D721Med (cell line): ENCODE data around the gene TMCC1.

ENCODE experiments used
- DNase-seq: peaks from one replicate; pipeline ENCODE4 v3.0.0; 2011; ENCODE audit warnings: low spot score; ENCODE audit not compliant: insufficient read length
- FAIRE-seq: peaks from 2 replicates; lab custom pipeline; 2011; peaks lifted over from hg19 to GRCh38; lab: Jason Lieb, UNC
- CTCF ChIP-seq: IDR thresholded peaks from 2 replicates; pipeline ENCODE4 v1.5.1; 2012; ENCODE audit warnings: mild to moderate bottlenecking, control low read depth; ENCODE audit not compliant: insufficient read depth; ENCODE audit errors: missing control alignments

TMCC1 gene

DNA sequence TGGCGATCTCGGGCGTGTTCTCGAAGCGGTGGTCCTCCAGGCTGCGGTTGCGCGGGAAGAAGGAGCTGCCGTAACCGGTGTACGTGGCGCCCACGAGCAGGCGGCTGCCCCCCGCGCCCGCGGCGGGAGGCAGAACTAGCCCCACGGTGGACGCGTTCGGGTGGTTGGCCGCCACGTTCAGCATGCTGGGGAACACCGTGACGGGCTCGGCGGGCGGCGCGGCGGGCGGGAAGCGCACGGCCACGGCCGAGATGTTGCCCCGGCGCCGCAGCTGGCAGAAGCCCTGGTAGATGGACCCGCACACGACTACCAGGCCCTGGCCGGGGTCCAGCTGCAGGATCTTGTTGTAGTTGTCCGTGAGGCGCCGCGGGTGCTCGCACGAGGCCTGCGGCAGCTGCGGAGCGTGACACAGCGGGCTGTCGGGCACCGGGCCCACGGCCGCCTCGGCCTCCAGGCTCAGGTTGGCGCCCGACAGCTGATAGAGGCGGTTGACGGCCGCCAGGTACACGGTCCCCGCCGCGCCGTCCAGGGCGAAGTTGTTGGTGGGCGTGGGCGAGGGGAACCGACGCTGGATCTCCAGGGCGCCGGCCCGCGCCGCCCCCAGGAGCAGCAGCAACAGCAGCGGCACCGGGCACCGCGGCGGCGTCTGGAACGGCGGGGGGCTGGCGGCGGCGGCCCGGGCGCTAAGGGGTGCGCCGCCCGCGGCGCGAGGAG lies 287.4 kb downstream of the TMCC1 start:
- no peak for FAIRE-seq
- no peak for DNase-seq
- no peak for TF ChIP-seq CTCF

GRCh38 chr3:129605203-129605921 lies 288.1 kb downstream of the TMCC1 start:
- no peak for TF ChIP-seq CTCF
- FAIRE-seq = no peak

DNA sequence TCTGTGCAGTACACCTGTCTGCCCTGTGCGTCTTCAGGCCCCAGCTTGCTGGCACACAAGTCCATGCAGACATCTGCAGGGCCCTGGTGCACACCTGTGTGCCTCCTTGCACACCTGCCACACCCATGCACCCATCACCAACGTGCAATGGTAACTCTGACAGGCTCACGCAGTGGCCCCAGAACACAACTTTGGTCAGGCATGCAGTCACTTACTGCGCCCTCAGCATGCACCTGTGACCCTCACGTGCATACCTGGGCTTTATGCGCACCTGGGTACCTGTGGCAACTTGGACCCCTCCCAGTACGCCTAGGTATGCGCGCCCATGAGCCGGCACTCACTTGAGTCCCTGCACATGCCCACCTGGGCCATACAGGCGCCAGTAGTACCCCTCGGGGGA lies 288.7 kb downstream of the TMCC1 start:
- DNase-seq = no peak
- FAIRE-seq = no peak
- TF ChIP-seq CTCF = no peak

More at GRCh38 chr3:129605203-129605921, 288.1 kb downstream of the TMCC1 start:
- no peak for DNase-seq

DNA sequence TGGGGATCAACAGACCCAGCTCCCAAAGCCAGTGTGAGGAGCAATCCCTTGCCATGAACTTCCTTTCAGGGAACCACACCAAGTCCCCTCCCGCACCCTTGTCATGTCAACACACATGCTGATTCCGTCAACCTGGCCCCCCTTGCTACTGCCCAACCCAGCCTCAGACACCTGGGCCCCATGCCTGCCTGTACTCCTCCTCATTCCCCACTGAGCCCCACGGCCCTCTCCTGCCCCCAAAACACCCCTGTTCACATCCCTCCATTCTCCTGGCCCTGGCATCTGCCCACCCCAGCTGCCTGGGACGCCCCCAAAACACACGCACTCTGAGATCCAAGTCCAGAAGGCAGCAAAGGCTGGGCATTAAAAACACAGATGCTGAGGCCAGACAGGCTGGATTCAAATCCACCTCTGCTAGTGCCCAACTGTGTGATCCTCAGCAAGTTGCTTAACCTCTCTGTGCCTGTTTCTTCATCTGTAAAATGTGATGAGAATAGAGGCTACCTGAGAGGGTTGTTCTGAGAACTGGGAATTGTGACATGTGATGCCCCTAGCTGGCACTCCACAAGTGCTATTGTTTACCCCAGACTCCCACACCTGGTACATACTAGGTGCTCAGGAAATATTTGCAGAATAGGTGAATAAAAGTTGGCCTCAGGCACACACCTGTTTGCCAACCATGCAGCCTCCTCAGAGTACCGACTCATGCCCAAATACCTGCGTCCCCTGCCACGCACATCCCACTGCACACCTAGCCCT lies 289.3 kb downstream of the TMCC1 start:
- DNase-seq (no peak), FAIRE-seq (no peak)
- TF ChIP-seq CTCF = no peak

DNA sequence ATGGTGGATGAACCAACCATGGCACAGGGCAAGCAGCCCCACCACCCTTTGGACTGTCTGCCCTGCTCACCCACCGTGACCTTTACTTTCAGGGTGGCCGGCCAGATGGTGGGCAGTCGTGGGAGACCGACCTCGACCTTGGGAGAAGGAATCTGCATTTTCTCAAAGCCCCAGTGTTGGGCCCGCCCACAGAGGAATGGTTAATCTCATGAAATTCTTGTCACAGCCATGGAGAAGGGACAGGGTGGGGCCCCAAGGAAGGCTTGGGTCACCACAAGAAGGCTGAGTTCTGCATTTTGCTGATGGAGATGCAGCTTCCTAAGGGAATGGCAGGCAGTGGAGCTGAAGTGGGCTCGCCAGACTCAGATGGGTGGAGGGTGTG lies 290.0 kb downstream of the TMCC1 start:
- FAIRE-seq (no peak), DNase-seq (no peak)
- TF ChIP-seq CTCF = no peak

DNA sequence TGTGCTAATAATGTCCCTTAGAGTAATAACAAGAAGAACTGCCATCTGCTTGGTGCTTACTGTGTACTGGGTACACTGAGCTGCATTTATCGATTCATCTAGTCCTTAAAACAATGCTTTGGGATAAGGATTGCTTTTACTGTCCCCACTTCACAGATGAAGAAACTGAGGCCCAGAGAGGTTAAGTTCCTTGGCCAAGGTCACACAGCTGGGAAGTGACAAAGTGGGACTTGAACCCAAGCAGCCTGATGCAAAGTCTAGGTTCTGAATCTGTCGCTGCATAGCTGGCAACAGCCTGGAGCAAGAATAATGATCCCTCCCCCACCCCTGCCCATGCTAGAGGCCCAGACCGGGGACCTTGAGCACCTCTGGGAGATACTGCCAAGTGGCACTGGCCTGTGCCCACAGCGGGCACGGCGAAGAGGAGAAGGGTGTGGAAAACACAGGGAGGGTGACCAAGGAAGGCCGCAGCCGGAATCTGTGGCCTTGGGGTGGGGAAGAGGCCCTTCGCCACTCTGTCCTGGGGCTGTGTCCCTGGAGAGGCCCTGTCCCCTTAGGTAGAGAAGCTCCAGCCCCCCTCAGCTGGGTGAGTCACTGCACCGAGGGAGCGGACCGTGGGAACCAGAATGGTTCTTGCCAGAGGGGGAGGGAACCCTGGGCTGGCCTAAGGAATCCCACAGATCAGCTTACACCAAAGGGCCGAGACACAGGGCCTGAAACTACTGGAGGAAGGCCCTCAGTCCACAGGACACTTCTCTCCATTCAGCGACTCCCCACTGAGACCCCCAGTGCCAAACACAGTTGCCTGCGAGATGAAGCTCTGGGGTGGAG lies 290.6 kb downstream of the TMCC1 start:
- FAIRE-seq (no peak), DNase-seq (no peak)

More for the DNA sequence above, 290.6 kb downstream of the TMCC1 start:
- no peak for TF ChIP-seq CTCF
